ENCODE measurements around the gene DUSP21. TPM values are rescaled to one million over a fixed set of nuclear protein-coding genes. Genes with fewer than 3 reads are reported as not detected.

DUSP21 gene
- not detected for total RNA-seq

DNA sequence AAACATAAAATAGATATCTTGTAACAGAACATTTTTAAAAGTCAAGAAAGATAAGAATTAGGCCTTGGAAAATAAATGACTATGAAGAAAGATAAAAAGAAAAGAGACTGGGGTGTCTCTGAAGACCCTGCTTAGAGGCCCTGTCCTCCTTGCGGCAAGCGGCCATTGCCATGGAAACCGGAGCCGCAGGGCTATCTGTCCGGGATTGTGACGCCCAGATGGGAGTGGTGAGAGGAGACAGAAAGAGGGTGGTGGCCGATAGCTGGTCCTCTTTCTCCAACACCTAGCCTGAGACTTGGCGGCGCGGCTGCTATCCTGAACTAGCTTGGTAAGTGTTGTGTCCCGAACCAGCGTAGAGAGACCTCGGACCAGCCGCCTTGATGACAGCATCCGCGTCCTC, at the start of gene DUSP21:
Gene DUSP21, plus strand, starts transcription at position 269 of the 400 bp plus-strand sequence. Its CDS starts 112 bp downstream, at position 381.

GRCh38 chrX:44872821-44873414, 29.1 kb downstream of the DUSP21 start, which contains the start of gene KDM6A:
KDM6A (plus strand) TSS chrX:44873188; CDS start chrX:44873552, 364 bp downstream.

Other genes starting within 250 kb of the DUSP21 start
- 30.9 TPM for gene KDM6A, start 29.2 kb downstream of the DUSP21 start, total RNA-seq